Measurements from ENCODE around the gene SPAG17. TPM values are rescaled to one million over a fixed set of nuclear protein-coding genes. Genes with fewer than 3 reads are reported as not detected.

The SPAG17 gene
- total and polyA plus RNA-seq, 2 donors (not counting 1 experiment from before 2014, with no cell fraction given) = not detected

GRCh38 chr1:118028267-118028666 lies 156.8 kb downstream of the SPAG17 start:
- no peaks in the 10 kb centered on the region for H3K9me3 Mint-ChIP-seq (ENCODE audit: insufficient read depth)
- no peak for ATAC-seq (ENCODE audit: low read depth)
- peaks cover 12% of the 10 kb centered on the region for H3K27me3 Mint-ChIP-seq

GRCh38 chr1:118023199-118023598 lies 161.8 kb downstream of the SPAG17 start:
- Histone ChIP-seq H3K9me3 (ENCODE audit: control extremely low read depth in 1 of 3, control insufficient read depth in 2 of 3, insufficient read depth in 1 of 3, low read length in 2 of 3) (no peaks in the 10 kb centered on the region), H3K27ac (ENCODE audit: low read length in 2 of 2) (no peak overlapping the region), H3K4me1 (ENCODE audit: control insufficient read depth in 2 of 2, insufficient read depth in 2 of 2, low read length in 2 of 2) (no peaks in the 10 kb centered on the region), H3K4me3 (ENCODE audit: control extremely low read depth in 1 of 5, extremely low read depth in 1 of 5, insufficient read depth in 1 of 5, low read depth in 2 of 5, low read length in 4 of 5) (no peak overlapping the region), H3K79me2 (ENCODE audit: control insufficient read depth, insufficient read depth, low read length) (no peaks in the 10 kb centered on the region), H3K36me3 (replicated peaks in 1 of 2; ENCODE audit: control extremely low read depth in 1 of 2, control insufficient read depth in 1 of 2, extremely low read depth in 1 of 2, insufficient read depth in 2 of 2, low read length in 1 of 2) (no peaks in the 10 kb centered on the region), H2AFZ (ENCODE audit: insufficient read depth, low read depth, low read length, poor library complexity, severe bottlenecking) (no peak overlapping the region), H3K4me2 (replicated peaks; ENCODE audit: low read depth, low read length, poor library complexity, severe bottlenecking) (no peak overlapping the region), H4K20me1 (ENCODE audit: control insufficient read depth, insufficient read depth, low read length, poor library complexity, severe bottlenecking) (no peaks in the 10 kb centered on the region), H3K27me3 (replicated peaks in 1 of 4; ENCODE audit: control extremely low read depth in 1 of 4, control insufficient read depth in 3 of 4, insufficient read depth in 4 of 4, low read length in 3 of 4) (no peaks in the 10 kb centered on the region), H3K9ac (ENCODE audit: low read length) (no peak overlapping the region)
- DNase-seq (no peak), ATAC-seq (ENCODE audit: low read depth) (no peak)
- no peak for TF ChIP-seq EZH2 (IDR thresholded peaks at IDR 0.05; ENCODE audit: borderline replicate concordance, insufficient read depth, low read depth, low read length, poor library complexity, severe bottlenecking)
- TF ChIP-seq CTCF (IDR thresholded peaks at IDR 0.05) = no peak
- H3K27ac Mint-ChIP-seq = no peak overlapping the region
- no peaks in the 10 kb centered on the region for H3K4me1 Mint-ChIP-seq
- WGBS (ENCODE audit: insufficient coverage) = 92% methylated on average over 2 of the region's 3 CpGs
- intact Hi-C loops (cut with micrococcal nuclease) = no loop called here
- peaks cover 3% of the 10 kb centered on the region for H3K27me3 Mint-ChIP-seq
- ChIA-PET POLR2A (no interaction called here), CTCF (no interaction called here)
- no peaks in the 10 kb centered on the region for H3K9me3 Mint-ChIP-seq (ENCODE audit: insufficient read depth)
- no peak overlapping the region for H3K4me3 Mint-ChIP-seq

More at GRCh38 chr1:118028267-118028666, 156.8 kb downstream of the SPAG17 start:
- Histone ChIP-seq H2AFZ (ENCODE audit: insufficient read depth, low read depth, low read length, poor library complexity, severe bottlenecking) (no peak overlapping the region), H3K9me3 (ENCODE audit: control extremely low read depth in 1 of 3, control insufficient read depth in 2 of 3, insufficient read depth in 1 of 3, low read length in 2 of 3) (no peaks in the 10 kb centered on the region), H3K79me2 (ENCODE audit: control insufficient read depth, insufficient read depth, low read length) (no peaks in the 10 kb centered on the region), H3K4me3 (ENCODE audit: control extremely low read depth in 1 of 5, extremely low read depth in 1 of 5, insufficient read depth in 1 of 5, low read depth in 2 of 5, low read length in 4 of 5) (no peak overlapping the region), H3K36me3 (replicated peaks in 1 of 2; ENCODE audit: control extremely low read depth in 1 of 2, control insufficient read depth in 1 of 2, extremely low read depth in 1 of 2, insufficient read depth in 2 of 2, low read length in 1 of 2) (no peaks in the 10 kb centered on the region), H3K27ac (ENCODE audit: low read length in 2 of 2) (no peak overlapping the region), H3K9ac (ENCODE audit: low read length) (no peak overlapping the region), H3K4me2 (replicated peaks; ENCODE audit: low read depth, low read length, poor library complexity, severe bottlenecking) (no peak overlapping the region), H3K4me1 (ENCODE audit: control insufficient read depth in 2 of 2, insufficient read depth in 2 of 2, low read length in 2 of 2) (no peaks in the 10 kb centered on the region), H4K20me1 (ENCODE audit: control insufficient read depth, insufficient read depth, low read length, poor library complexity, severe bottlenecking) (no peaks in the 10 kb centered on the region), H3K27me3 (replicated peaks in 1 of 4; ENCODE audit: control extremely low read depth in 1 of 4, control insufficient read depth in 3 of 4, insufficient read depth in 4 of 4, low read length in 3 of 4) (no peaks in the 10 kb centered on the region)
- ChIA-PET CTCF (no interaction called here), POLR2A (no interaction called here)
- Mint-ChIP-seq H3K4me3 (no peak overlapping the region), H3K27ac (no peak overlapping the region), H3K4me1 (no peaks in the 10 kb centered on the region)
- no peak for DNase-seq
- WGBS (ENCODE audit: insufficient coverage) = 17% methylated on average over 1 of the region's 1 CpG
- TF ChIP-seq CTCF (IDR thresholded peaks at IDR 0.05) = no peak
- intact Hi-C loops (cut with micrococcal nuclease) = no loop called here

All from B cell (primary cell).